ENCODE results near the gene MRPL49.
"Not testable (repeated sequence)": the region's sequence is repeated elsewhere in the genome, so short reads cannot be mapped to it uniquely, and the experiment has no call there.

The MRPL49 gene

DNA sequence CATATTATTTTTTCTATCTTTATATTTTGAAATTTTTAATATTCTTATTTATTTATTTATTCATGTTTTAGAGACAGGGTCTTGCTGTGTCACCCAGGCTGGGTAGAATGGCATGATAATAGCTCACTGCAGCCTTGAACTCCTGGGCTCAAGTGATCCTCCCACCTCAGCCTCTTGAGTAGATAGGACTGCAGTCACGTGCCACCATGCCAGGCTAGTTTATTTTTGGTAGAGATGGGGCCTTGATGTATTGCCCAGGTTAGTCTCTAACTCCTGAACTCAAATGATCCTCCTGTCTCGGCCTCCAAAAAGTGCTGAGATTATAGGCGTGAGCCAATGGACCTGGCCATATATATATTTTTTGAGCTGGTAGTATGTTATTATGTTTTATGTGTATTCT is 45.5 kb downstream of the MRPL49 start:
- H3K9me2 ChIP-seq (replicated peaks; ENCODE audit: insufficient read depth, low read length), result no peaks in the 10 kb centered on the region
- no peak overlapping the region for H2AFZ ChIP-seq (ENCODE audit: low read length)
- H3K27me3 ChIP-seq (replicated peaks; ENCODE audit: insufficient read depth, low read length), result no peaks in the 10 kb centered on the region
- no peak overlapping the region for H3K9ac ChIP-seq (ENCODE audit: low read length)
- H3K4me2 ChIP-seq (ENCODE audit: low read depth, low read length), result no peak overlapping the region
- no peaks in the 10 kb centered on the region for H3K79me2 ChIP-seq (ENCODE audit: low read length)
- H4K20me1 ChIP-seq (ENCODE audit: insufficient read depth, low read length), result no peaks in the 10 kb centered on the region
- no peaks in the 10 kb centered on the region for H3K4me1 ChIP-seq (ENCODE audit: low read length)
- DNase-seq, result no peak
- no peaks in the 10 kb centered on the region for H3K9me3 ChIP-seq (replicated peaks; ENCODE audit: insufficient read depth, low read length)
- no peaks in the 10 kb centered on the region for H3F3A ChIP-seq (ENCODE audit: insufficient read depth, low read length)
- H3K36me3 ChIP-seq (replicated peaks; ENCODE audit: insufficient read depth, low read length), result no peaks in the 10 kb centered on the region
- H3K27ac ChIP-seq (ENCODE audit: low read length), result no peak overlapping the region
- TF ChIP-seq EZH2phosphoT487 (IDR thresholded peaks at IDR 0.05; ENCODE audit: low read length), result no peak
- TF ChIP-seq, protein P1, sequence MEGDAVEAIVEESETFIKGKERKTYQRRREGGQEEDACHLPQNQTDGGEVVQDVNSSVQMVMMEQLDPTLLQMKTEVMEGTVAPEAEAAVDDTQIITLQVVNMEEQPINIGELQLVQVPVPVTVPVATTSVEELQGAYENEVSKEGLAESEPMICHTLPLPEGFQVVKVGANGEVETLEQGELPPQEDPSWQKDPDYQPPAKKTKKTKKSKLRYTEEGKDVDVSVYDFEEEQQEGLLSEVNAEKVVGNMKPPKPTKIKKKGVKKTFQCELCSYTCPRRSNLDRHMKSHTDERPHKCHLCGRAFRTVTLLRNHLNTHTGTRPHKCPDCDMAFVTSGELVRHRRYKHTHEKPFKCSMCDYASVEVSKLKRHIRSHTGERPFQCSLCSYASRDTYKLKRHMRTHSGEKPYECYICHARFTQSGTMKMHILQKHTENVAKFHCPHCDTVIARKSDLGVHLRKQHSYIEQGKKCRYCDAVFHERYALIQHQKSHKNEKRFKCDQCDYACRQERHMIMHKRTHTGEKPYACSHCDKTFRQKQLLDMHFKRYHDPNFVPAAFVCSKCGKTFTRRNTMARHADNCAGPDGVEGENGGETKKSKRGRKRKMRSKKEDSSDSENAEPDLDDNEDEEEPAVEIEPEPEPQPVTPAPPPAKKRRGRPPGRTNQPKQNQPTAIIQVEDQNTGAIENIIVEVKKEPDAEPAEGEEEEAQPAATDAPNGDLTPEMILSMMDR (IDR thresholded peaks at IDR 0.05; ENCODE audit: low read length), result no peak
- no peak for TF ChIP-seq EZH2 (optimal IDR thresholded peaks at IDR 0.05; ENCODE audit: low read depth, low read length)
- H3K4me3 ChIP-seq (ENCODE audit: low read length), result no peak overlapping the region

DNA sequence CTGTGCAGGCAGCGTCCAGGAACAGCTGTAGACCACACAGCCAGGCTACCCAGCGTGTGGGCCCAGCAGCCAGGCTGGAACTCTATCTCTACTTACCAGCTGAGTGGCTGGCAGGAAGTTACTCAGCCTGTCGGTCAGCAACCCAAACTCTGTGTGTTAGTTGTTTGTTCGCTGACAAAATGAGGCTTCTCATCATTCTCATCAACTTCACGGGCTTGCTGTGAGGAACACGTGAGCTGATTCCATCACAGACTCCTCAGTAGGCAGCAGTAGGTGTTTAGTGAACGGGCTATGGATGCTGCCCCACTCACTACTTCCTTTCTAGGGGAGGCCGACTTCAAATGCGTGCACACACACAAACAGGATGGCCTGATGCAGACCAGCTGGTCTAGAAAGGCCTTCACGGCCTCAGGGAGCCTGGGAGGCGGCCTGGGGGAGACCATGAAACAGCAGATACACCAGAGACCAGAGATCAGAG is 47.1 kb downstream of the MRPL49 start:
- Histone ChIP-seq H3K4me2 (ENCODE audit: low read depth, low read length) (no peak overlapping the region), H3K27ac (ENCODE audit: low read length) (no peak overlapping the region), H3K4me1 (ENCODE audit: low read length) (no peaks in the 10 kb centered on the region), H3K36me3 (replicated peaks; ENCODE audit: insufficient read depth, low read length) (no peaks in the 10 kb centered on the region), H3K9ac (ENCODE audit: low read length) (no peak overlapping the region), H3K79me2 (ENCODE audit: low read length) (no peaks in the 10 kb centered on the region), H3K9me2 (replicated peaks; ENCODE audit: insufficient read depth, low read length) (no peaks in the 10 kb centered on the region), H3K4me3 (ENCODE audit: low read length) (no peak overlapping the region), H2AFZ (ENCODE audit: low read length) (peak overlapping the region; percentile 51), H3F3A (ENCODE audit: insufficient read depth, low read length) (no peaks in the 10 kb centered on the region), H3K9me3 (replicated peaks; ENCODE audit: insufficient read depth, low read length) (no peaks in the 10 kb centered on the region), H3K27me3 (replicated peaks; ENCODE audit: insufficient read depth, low read length) (no peaks in the 10 kb centered on the region), H4K20me1 (ENCODE audit: insufficient read depth, low read length) (no peaks in the 10 kb centered on the region)
- TF ChIP-seq EZH2 (optimal IDR thresholded peaks at IDR 0.05; ENCODE audit: low read depth, low read length) (no peak), EZH2phosphoT487 (IDR thresholded peaks at IDR 0.05; ENCODE audit: low read length) (no peak)
- TF ChIP-seq, protein P1 (IDR thresholded peaks at IDR 0.05; ENCODE audit: low read length), result no peak
- no peak for DNase-seq

- H3K27ac ChIP-seq (ENCODE audit: low read length), result no peak within 1 kb of the TSS
- no peaks in the 10 kb centered on the region for H3K79me2 ChIP-seq (ENCODE audit: low read length)
- H3K27me3 ChIP-seq (replicated peaks; ENCODE audit: insufficient read depth, low read length), result no peaks in the 10 kb centered on the region
- no peaks in the 10 kb centered on the region for H3K36me3 ChIP-seq (replicated peaks; ENCODE audit: insufficient read depth, low read length)
- no peaks in the 10 kb centered on the region for H3K9me2 ChIP-seq (replicated peaks; ENCODE audit: insufficient read depth, low read length)
- no peak for DNase-seq
- H3K4me1 ChIP-seq (ENCODE audit: low read length), result no peaks in the 10 kb centered on the region
- H3K9me3 ChIP-seq (replicated peaks; ENCODE audit: insufficient read depth, low read length), result no peaks in the 10 kb centered on the region
- no peak within 1 kb of the TSS for H3K4me2 ChIP-seq (ENCODE audit: low read depth, low read length)
- H2AFZ ChIP-seq (ENCODE audit: low read length), result peak within 1 kb of the TSS; percentile 51
- H3K9ac ChIP-seq (ENCODE audit: low read length), result no peak within 1 kb of the TSS
- no peaks in the 10 kb centered on the region for H4K20me1 ChIP-seq (ENCODE audit: insufficient read depth, low read length)
- H3F3A ChIP-seq (ENCODE audit: insufficient read depth, low read length), result no peaks in the 10 kb centered on the region
- TF ChIP-seq EZH2 (optimal IDR thresholded peaks at IDR 0.05; ENCODE audit: low read depth, low read length), result no peak
- H3K4me3 ChIP-seq (ENCODE audit: low read length), result no peak within 1 kb of the TSS
These were observed 48.0 kb downstream of the MRPL49 start, which contains the start of gene SPDYC for GRCh38 chr11:65170058-65170534. SPDYC (plus strand) TSS chr11:65170233; CDS start chr11:65171358, 1,125 bp downstream.

- Histone ChIP-seq H3K9me2 (replicated peaks; ENCODE audit: insufficient read depth, low read length) (no peaks in the 10 kb centered on the region), H3F3A (ENCODE audit: insufficient read depth, low read length) (no peaks in the 10 kb centered on the region), H3K27ac (ENCODE audit: low read length) (no peak overlapping the region), H3K27me3 (replicated peaks; ENCODE audit: insufficient read depth, low read length) (no peaks in the 10 kb centered on the region), H3K4me2 (ENCODE audit: low read depth, low read length) (no peak overlapping the region), H3K9me3 (replicated peaks; ENCODE audit: insufficient read depth, low read length) (no peaks in the 10 kb centered on the region), H4K20me1 (ENCODE audit: insufficient read depth, low read length) (no peaks in the 10 kb centered on the region), H3K9ac (ENCODE audit: low read length) (no peak overlapping the region), H3K4me3 (ENCODE audit: low read length) (no peak overlapping the region), H3K36me3 (replicated peaks; ENCODE audit: insufficient read depth, low read length) (no peaks in the 10 kb centered on the region), H3K79me2 (ENCODE audit: low read length) (no peaks in the 10 kb centered on the region), H2AFZ (ENCODE audit: low read length) (no peak overlapping the region), H3K4me1 (ENCODE audit: low read length) (no peaks in the 10 kb centered on the region)
- DNase-seq, result no peak
- TF ChIP-seq, protein P1 (IDR thresholded peaks at IDR 0.05; ENCODE audit: low read length), result no peak
- TF ChIP-seq EZH2 (optimal IDR thresholded peaks at IDR 0.05; ENCODE audit: low read depth, low read length) (no peak), EZH2phosphoT487 (IDR thresholded peaks at IDR 0.05; ENCODE audit: low read length) (no peak)
These were observed 50.5 kb downstream of the MRPL49 start for GRCh38 chr11:65172600-65172999.

- H3K9ac ChIP-seq (ENCODE audit: low read length); H2AFZ ChIP-seq (ENCODE audit: low read length); H3K27me3 ChIP-seq (replicated peaks; ENCODE audit: insufficient read depth, low read length): not testable (repeated sequence)
These were observed 52.5 kb downstream of the MRPL49 start for GRCh38 chr11:65174571-65175010.

More at GRCh38 chr11:65174571-65175010, 52.5 kb downstream of the MRPL49 start:
- not testable (repeated sequence) for DNase-seq; H3F3A ChIP-seq (ENCODE audit: insufficient read depth, low read length); H3K4me3 ChIP-seq (ENCODE audit: low read length); H3K27ac ChIP-seq (ENCODE audit: low read length); H3K4me2 ChIP-seq (ENCODE audit: low read depth, low read length); H3K36me3 ChIP-seq (replicated peaks; ENCODE audit: insufficient read depth, low read length); H3K4me1 ChIP-seq (ENCODE audit: low read length); H3K79me2 ChIP-seq (ENCODE audit: low read length); H3K9me2 ChIP-seq (replicated peaks; ENCODE audit: insufficient read depth, low read length); H3K9me3 ChIP-seq (replicated peaks; ENCODE audit: insufficient read depth, low read length); H4K20me1 ChIP-seq (ENCODE audit: insufficient read depth, low read length)

All from MM.1S (cell line).